Skeletal muscle tissue (tissue), 4 donors: ENCODE results near the gene GRAMD1B. TPM values are rescaled to one million over a fixed set of nuclear protein-coding genes. Genes with fewer than 3 reads are reported as not detected.
A peak's percentile ranks its signal among the peaks of the same experiment; 100 is the strongest.

ENCODE experiments used
- H3K27ac ChIP-seq: one replicate; pipeline ENCODE4 v1.7.0; 2013; ENCODE audit warnings: mild to moderate bottlenecking, low read depth, low read length, inconsistent platforms
- H3K27me3 ChIP-seq, 3 donors: one replicate each; pipeline ENCODE4 v1.7.0; 2013; ENCODE audit warnings: low read length in 3 of 3; ENCODE audit not compliant: control insufficient read depth in 3 of 3, insufficient read depth in 3 of 3
- H3K36me3 ChIP-seq, 3 donors: one replicate each; pipeline ENCODE4 v1.7.0; 2013; ENCODE audit warnings: low read length in 3 of 3; ENCODE audit not compliant: control insufficient read depth in 3 of 3, insufficient read depth in 3 of 3
- H3K4me1 ChIP-seq, 3 donors: one replicate each; pipeline ENCODE4 v1.7.0; 2013; ENCODE audit warnings: low read length in 3 of 3, mild to moderate bottlenecking in 3 of 3; ENCODE audit not compliant: control insufficient read depth in 3 of 3, insufficient read depth in 3 of 3
- H3K4me3 ChIP-seq, 3 donors: one replicate each; pipeline ENCODE4 v1.7.0; 2013; ENCODE audit warnings: low read length in 3 of 3
- H3K9ac ChIP-seq, 3 donors: one replicate each; pipeline ENCODE4 v1.7.0; 2013; ENCODE audit warnings: low read length in 3 of 3, mild to moderate bottlenecking in 3 of 3, moderate library complexity in 2 of 3, low read depth in 1 of 3
- H3K9me3 ChIP-seq, 3 donors: one replicate each; pipeline ENCODE4 v1.7.0; 2013; ENCODE audit warnings: low read length in 3 of 3; ENCODE audit not compliant: control insufficient read depth in 3 of 3
- total RNA-seq: library from RNA; depleted of rRNA; stranded (reverse); fragments of >200 nt; gene quantifications from one replicate; pipeline ENCODE4 v1.2.3, GENCODE V29; 2014
- donor health status: Osteomylitis.

Gene GRAMD1B
- total RNA-seq, 1 donor from 2014 or later = 8.9 TPM

- Histone ChIP-seq H3K9me3 (no peaks in the 10 kb centered on the region), H3K36me3 (no peaks in the 10 kb centered on the region), H3K27ac (no peak overlapping the region), H3K4me1 (peaks cover 7 to 15% (median 9%) of the 10 kb centered on the region in 3 donors), H3K4me3 (no peak overlapping the region), H3K27me3 (no peaks in the 10 kb centered on the region), H3K9ac (no peak overlapping the region)
These were observed 44.0 kb downstream of the GRAMD1B start for GRCh38 chr11:123473941-123474677.

DNA sequence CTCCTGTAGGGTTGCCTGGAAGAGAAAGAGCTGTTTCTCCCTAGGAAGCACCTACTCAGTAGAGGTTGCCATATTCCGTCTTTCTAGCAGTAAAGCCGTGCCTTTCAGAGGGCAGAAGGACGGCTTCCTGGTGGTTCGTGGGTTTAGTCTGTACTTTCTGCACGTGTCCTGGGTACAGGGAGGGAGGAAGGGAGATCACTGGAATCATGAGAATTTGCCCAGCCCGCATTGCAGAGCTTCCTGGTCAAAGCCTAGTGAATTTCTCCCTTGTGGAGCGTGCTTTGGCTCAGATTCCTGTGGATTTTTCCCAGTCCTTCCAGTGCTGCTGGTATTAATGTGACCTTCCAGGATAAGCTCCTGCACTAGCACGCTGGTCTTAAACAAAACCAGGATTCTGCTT, 44.9 kb downstream of the GRAMD1B start:
- Histone ChIP-seq H3K27ac (no peak overlapping the region), H3K9ac (no peak overlapping the region), H3K36me3 (no peaks in the 10 kb centered on the region), H3K27me3 (no peaks in the 10 kb centered on the region), H3K4me1 (peaks cover 7 to 15% (median 9%) of the 10 kb centered on the region in 3 donors), H3K9me3 (no peaks in the 10 kb centered on the region), H3K4me3 (peak overlapping the region in 1 of 3 donors; percentile 31)

DNA sequence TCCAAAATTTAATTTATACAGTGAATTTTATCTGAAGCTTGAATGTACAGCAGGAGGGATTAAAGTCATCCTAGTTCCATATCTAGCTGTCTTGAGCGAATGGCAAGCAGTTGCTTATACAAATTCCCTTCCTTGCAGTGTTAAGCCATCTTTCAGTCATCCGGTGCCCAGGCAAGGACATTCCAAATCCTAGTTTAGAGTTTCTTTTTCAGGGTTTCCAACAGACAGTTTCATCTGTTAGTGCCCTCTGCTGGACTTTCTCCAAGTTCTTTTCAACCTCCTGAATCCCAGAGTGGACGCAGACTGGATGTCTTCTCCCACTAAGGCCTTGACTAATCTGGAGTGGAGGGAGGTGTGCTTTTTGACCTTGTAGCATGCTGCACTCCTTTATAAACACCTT, 45.4 kb downstream of the GRAMD1B start:
- Histone ChIP-seq H3K27ac (no peak overlapping the region), H3K27me3 (no peaks in the 10 kb centered on the region), H3K4me3 (no peak overlapping the region), H3K36me3 (no peaks in the 10 kb centered on the region), H3K4me1 (peaks cover 7 to 15% (median 9%) of the 10 kb centered on the region in 3 donors), H3K9me3 (no peaks in the 10 kb centered on the region), H3K9ac (no peak overlapping the region)

- no peaks in the 10 kb centered on the region for H3K36me3 ChIP-seq
- H3K9me3 ChIP-seq = no peaks in the 10 kb centered on the region
- peaks cover 7 to 15% (median 9%) of the 10 kb centered on the region in 3 donors for H3K4me1 ChIP-seq
- H3K27ac ChIP-seq = no peak overlapping the region
- no peak overlapping the region for H3K9ac ChIP-seq
- H3K4me3 ChIP-seq = no peak overlapping the region
- H3K27me3 ChIP-seq = peaks cover 0 to 3% (median 0%) of the 10 kb centered on the region in 3 donors
These were observed 47.3 kb downstream of the GRAMD1B start for GRCh38 chr11:123477205-123477907.

- H3K4me3 ChIP-seq = peak overlapping the region in 2 of 3 donors; percentile 31 to 42
- peaks cover 0 to 3% (median 0%) of the 10 kb centered on the region in 3 donors for H3K27me3 ChIP-seq
- H3K36me3 ChIP-seq = no peaks in the 10 kb centered on the region
- no peak overlapping the region for H3K27ac ChIP-seq
- H3K4me1 ChIP-seq = peaks cover 7 to 15% (median 9%) of the 10 kb centered on the region in 3 donors
- no peak overlapping the region for H3K9ac ChIP-seq
- no peaks in the 10 kb centered on the region for H3K9me3 ChIP-seq
These were observed 48.4 kb downstream of the GRAMD1B start for GRCh38 chr11:123478352-123478987.

DNA sequence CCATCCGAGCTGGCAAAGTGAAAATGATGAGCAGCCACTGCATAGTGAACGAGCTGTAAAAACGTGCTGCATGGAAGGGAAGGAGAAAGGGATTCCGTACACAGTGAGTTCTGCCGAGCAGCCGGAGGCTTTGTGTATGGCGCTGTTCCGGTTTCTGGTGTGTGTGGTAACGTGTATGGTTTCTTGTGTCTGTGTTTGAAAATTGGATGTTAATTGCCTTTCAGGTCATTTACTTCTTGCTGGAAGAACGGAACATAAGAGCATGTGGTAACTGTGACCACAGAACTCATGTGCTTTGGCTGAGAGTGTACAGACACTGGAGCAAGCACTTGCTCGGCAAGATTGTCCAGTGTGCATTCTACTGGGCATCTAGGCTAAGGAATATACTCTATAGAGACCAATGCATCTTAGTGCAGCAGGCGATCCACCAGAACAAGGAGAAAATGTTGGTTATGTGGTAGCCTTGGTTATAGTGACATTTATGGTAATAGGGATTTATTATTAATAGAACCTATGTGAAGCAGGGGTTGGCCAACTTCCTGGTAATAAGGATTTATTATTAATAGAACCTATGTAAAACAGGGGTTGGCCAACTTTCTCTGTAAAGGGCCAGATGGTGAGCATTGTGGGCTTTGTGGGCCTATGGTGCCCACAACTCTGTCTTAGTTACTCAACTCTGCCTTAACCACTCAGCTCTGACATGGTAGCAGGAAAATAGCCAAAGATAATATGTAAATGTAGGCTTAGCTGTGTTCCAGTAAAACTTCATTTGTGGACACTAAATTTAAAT, 49.2 kb downstream of the GRAMD1B start:
- no peaks in the 10 kb centered on the region for H3K9me3 ChIP-seq
- peaks cover 6 to 13% (median 9%) of the 10 kb centered on the region in 3 donors for H3K4me1 ChIP-seq
- H3K27me3 ChIP-seq = peaks cover 0 to 3% (median 0%) of the 10 kb centered on the region in 3 donors
- no peaks in the 10 kb centered on the region for H3K36me3 ChIP-seq
- H3K9ac ChIP-seq = no peak overlapping the region
- no peak overlapping the region for H3K27ac ChIP-seq
- H3K4me3 ChIP-seq = no peak overlapping the region

DNA sequence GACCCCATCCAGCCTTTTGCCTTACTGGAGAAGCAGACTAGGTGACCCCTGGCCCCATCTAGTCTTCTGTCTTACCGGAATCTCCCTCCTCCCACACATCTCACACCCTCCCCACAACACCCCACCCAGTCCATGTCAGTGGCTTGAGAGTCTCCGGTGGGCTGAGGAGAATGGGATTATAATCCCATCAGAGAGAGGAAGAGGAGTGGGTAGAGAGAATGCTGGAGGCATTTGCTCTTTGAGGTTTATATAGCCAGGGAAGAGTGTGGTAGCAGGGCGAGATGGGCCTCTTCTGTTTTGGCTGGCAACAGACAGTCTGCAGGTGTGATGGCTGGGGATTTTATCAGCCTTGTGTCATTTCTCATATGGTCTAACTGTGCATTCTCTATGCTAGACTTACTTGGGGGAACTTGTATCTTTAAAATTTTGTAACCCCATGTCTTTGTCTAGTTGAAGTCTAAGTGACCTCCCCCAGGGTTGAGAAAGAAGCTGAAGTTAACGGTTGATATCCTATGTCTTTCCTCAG, 50.3 kb downstream of the GRAMD1B start:
- H3K27me3 ChIP-seq = peaks cover 0 to 3% (median 0%) of the 10 kb centered on the region in 3 donors
- no peaks in the 10 kb centered on the region for H3K36me3 ChIP-seq
- no peak overlapping the region for H3K27ac ChIP-seq
- no peak overlapping the region for H3K9ac ChIP-seq
- H3K9me3 ChIP-seq = no peaks in the 10 kb centered on the region
- H3K4me1 ChIP-seq = peaks cover 0 to 3% (median 0%) of the 10 kb centered on the region in 3 donors
- H3K4me3 ChIP-seq = no peak overlapping the region

GRCh38 chr11:123480882-123481281, 50.8 kb downstream of the GRAMD1B start:
- Histone ChIP-seq H3K4me3 (no peak overlapping the region), H3K27me3 (peaks cover 0 to 3% (median 0%) of the 10 kb centered on the region in 3 donors), H3K9me3 (no peaks in the 10 kb centered on the region), H3K9ac (no peak overlapping the region), H3K27ac (no peak overlapping the region), H3K4me1 (peaks cover 0 to under 1% (median 0%) of the 10 kb centered on the region in 3 donors), H3K36me3 (no peaks in the 10 kb centered on the region)

- no peak overlapping the region for H3K9ac ChIP-seq
- no peaks in the 10 kb centered on the region for H3K9me3 ChIP-seq
- H3K27ac ChIP-seq = no peak overlapping the region
- H3K4me3 ChIP-seq = no peak overlapping the region
- no peaks in the 10 kb centered on the region for H3K4me1 ChIP-seq
- peaks cover 0 to 3% (median 0%) of the 10 kb centered on the region in 3 donors for H3K27me3 ChIP-seq
- no peaks in the 10 kb centered on the region for H3K36me3 ChIP-seq
These were observed 51.6 kb downstream of the GRAMD1B start for GRCh38 chr11:123481640-123482039.
